GM12878 (cell line): Measurements from ENCODE around the gene SDCCAG8. TPM values are rescaled to one million over a fixed set of nuclear protein-coding genes. Genes with fewer than 3 reads are reported as not detected.

Source experiments
- ATAC-seq: fragments of 200-7000 bp; cut with Tn5 transposase; 3 replicates; pipeline ENCODE4 v1.9.1; 2020; ENCODE audit warnings: mild to moderate bottlenecking, moderate library complexity
- BruUV-seq: library from RNA; stranded (reverse); fragments of 400-500 nt; replicated peaks from 2 replicates; lab custom pipeline; 2021; lab: Mats Ljungman, UMichigan
- CTCF ChIA-PET: fragments of 300-600 bp; sonication (Branson Sonifier 250); formaldehyde crosslinking; extraction: SDS; loops from one replicate; lab custom pipeline; 2021; ENCODE audit warnings: inconsistent platforms; lab: Yijun Ruan, JAX
- POLR2A ChIA-PET: fragments of 350-600 bp; formaldehyde crosslinking; extraction: SDS; loops from one replicate; lab custom pipeline; 2021; ENCODE audit warnings: inconsistent platforms; lab: Charles Lee
- RAD21 ChIA-PET: fragments of 300-600 bp; sonication (Branson Sonifier 250); formaldehyde crosslinking; loops from one replicate; lab custom pipeline; 2023; ENCODE audit warnings: antibody characterized with exemption; ENCODE audit not compliant: unreplicated experiment; lab: Charles Lee
- SMC1A ChIA-PET: fragments of 300-600 bp; sonication (Branson Sonifier 250); formaldehyde crosslinking; loops from one replicate; lab custom pipeline; 2023; ENCODE audit not compliant: unreplicated experiment, uncharacterized antibody; lab: Charles Lee
- DNase-seq: peaks from one replicate; pipeline ENCODE4 v3.0.0-alpha.2; 2011; ENCODE audit warnings: low read depth, low spot score
- FAIRE-seq: peaks from 3 replicates; lab custom pipeline; 2011; peaks lifted over from hg19 to GRCh38; lab: Jason Lieb, UNC
- H2AFZ ChIP-seq: 2 replicates; pipeline ENCODE4 v1.6.0; 2011; ENCODE audit warnings: low read depth, low read length, control low read depth; ENCODE audit not compliant: control insufficient read depth
- H3K27ac ChIP-seq: 2 replicates; pipeline ENCODE4 v1.5.1; 2011; ENCODE audit warnings: control low read depth; ENCODE audit not compliant: control insufficient read depth, insufficient read depth
- H3K27me3 ChIP-seq, 2 experiments: replicated peaks in 1 of 2; 2 replicates each; pipeline versions ENCODE4 v1.6.0 to v1.6.1; 2011; ENCODE audit warnings: low read length in 1 of 2; ENCODE audit not compliant: control insufficient read depth in 2 of 2, insufficient read depth in 2 of 2
- H3K36me3 ChIP-seq, 2 experiments: 2 replicates each; pipeline ENCODE4 v1.5.1; 2011; ENCODE audit warnings: low read length in 1 of 2; ENCODE audit not compliant: control insufficient read depth in 2 of 2, insufficient read depth in 2 of 2
- H3K4me1 ChIP-seq: 2 replicates; pipeline ENCODE4 v1.6.1; 2011; ENCODE audit warnings: mild to moderate bottlenecking, low read length, moderate library complexity, mixed read lengths; ENCODE audit not compliant: control insufficient read depth, insufficient read depth
- H3K4me2 ChIP-seq: 2 replicates; pipeline ENCODE4 v1.6.0; 2011; ENCODE audit warnings: control low read depth; ENCODE audit not compliant: control insufficient read depth, insufficient read depth
- H3K4me3 ChIP-seq: fragments of 200-600 bp; sonication (generic); 2 replicates; pipeline ENCODE4 v1.5.1; 2016
- H3K79me2 ChIP-seq: 2 replicates; pipeline ENCODE4 v1.6.0; 2011; ENCODE audit warnings: low read length; ENCODE audit not compliant: control insufficient read depth, insufficient read depth
- H3K9ac ChIP-seq: 2 replicates; pipeline ENCODE4 v1.8.0; 2011; ENCODE audit warnings: low read length, control low read depth, mixed read lengths; ENCODE audit not compliant: control insufficient read depth, insufficient read depth
- H3K9me3 ChIP-seq: replicated peaks from 3 replicates; pipeline ENCODE4 v1.5.1; 2011; ENCODE audit warnings: mild to moderate bottlenecking, low read length; ENCODE audit not compliant: control insufficient read depth, insufficient read depth
- H4K20me1 ChIP-seq: 2 replicates; pipeline ENCODE4 v1.6.0; 2011; ENCODE audit not compliant: control insufficient read depth, insufficient read depth
- HDAC6 ChIP-seq: fragments of 200-600 bp; sonication (generic); IDR thresholded peaks from one replicate; pipeline ENCODE4 v1.8.0; 2017; ENCODE audit warnings: antibody characterized with exemption; ENCODE audit not compliant: unreplicated experiment
- JUND ChIP-seq: IDR thresholded peaks from 2 replicates; pipeline ENCODE4 v1.6.1; 2012; ENCODE audit warnings: low read depth, mild to moderate bottlenecking, low read length, improper control_type of control experiment, moderate library complexity
- NR2F1 ChIP-seq: fragments of 450-650 bp; conservative IDR thresholded peaks from 2 replicates; pipeline ENCODE4 v1.6.1; 2017; ENCODE audit warnings: mild to moderate bottlenecking
- SIX5 ChIP-seq: IDR thresholded peaks from 2 replicates; pipeline ENCODE4 v1.6.1; 2011; ENCODE audit warnings: mild to moderate bottlenecking, low read depth, low read length, moderate library complexity; ENCODE audit not compliant: severe bottlenecking
- STAT1 ChIP-seq: fragments of 450-650 bp; conservative IDR thresholded peaks from 2 replicates; pipeline ENCODE4 v1.6.1; 2014; ENCODE audit warnings: antibody characterized with exemption, mild to moderate bottlenecking
- SUPT20H ChIP-seq: IDR thresholded peaks from 2 replicates; pipeline ENCODE4 v1.6.1; 2011; ENCODE audit warnings: low read depth, mild to moderate bottlenecking, low read length, moderate library complexity, borderline replicate concordance; ENCODE audit not compliant: control insufficient read depth
- SUZ12 ChIP-seq: fragments of 200-600 bp; sonication (generic); IDR thresholded peaks from one replicate; pipeline ENCODE4 v1.6.1; 2018; ENCODE audit warnings: antibody characterized with exemption, mild to moderate bottlenecking; ENCODE audit not compliant: unreplicated experiment
- TAF1 ChIP-seq: IDR thresholded peaks from 2 replicates; pipeline ENCODE4 v1.6.1; 2011; ENCODE audit warnings: mild to moderate bottlenecking, low read depth, low read length, borderline replicate concordance
- ZSCAN29 ChIP-seq: fragments of 450-650 bp; IDR thresholded peaks from 2 replicates; pipeline ENCODE4 v1.6.1; 2017; ENCODE audit warnings: mild to moderate bottlenecking, moderate library complexity
- ZZZ3 ChIP-seq: IDR thresholded peaks from 2 replicates; pipeline ENCODE4 v1.6.1; 2011; ENCODE audit warnings: low read depth; ENCODE audit not compliant: control insufficient read depth, insufficient read length
- WGBS: methylation state at CpG from one replicate; pipeline ENCODE4 v1.1.6; 2016; ENCODE audit warnings: low lambda C conversion rate; ENCODE audit not compliant: insufficient replicate concordance, insufficient coverage; ENCODE audit errors: missing lambda C conversion rate; 5-methylcytosine and 5-hydroxymethylcytosine counted together
- in situ Hi-C: fragments of 300-500 bp; cut with MboI; formaldehyde crosslinking; loops from 9 replicates; pipeline ENCODE4 v1.14.3; 2018; ENCODE audit warnings: mixed read lengths
- intact Hi-C: fragments of 100-400 bp; cut with micrococcal nuclease; formaldehyde crosslinking; loops from one replicate; pipeline ENCODE4 v1.14.2; 2022; ENCODE audit not compliant: unreplicated experiment
- polyA plus RNA-seq, 11 experiments: library from polyadenylated mRNA; depleted of rRNA in 4 of 11; unstranded in 6 of 11; stranded (reverse) in 5 of 11; fragments of >200 nt; fragmentation: Nextera tagmentation in 4 of 11; fragmentation: Illumina TruSeq in 1 of 11; extraction: Ambion mirVana in 4 of 11; extraction: Trizol in 1 of 11; gene quantifications; 1 replicate in 1 of 11; 2 replicates in 10 of 11; pipeline versions ENCODE4 v1.2.1 to v1.2.3, GENCODE V29; 2011 to 2016; ENCODE audit warnings: inconsistent platforms in 2 of 11, missing spikeins in 2 of 11, low read depth in 1 of 11
- total RNA-seq, 4 experiments: library from RNA; depleted of rRNA in 3 of 4; stranded (reverse); fragments of >200 nt in 3 of 4; fragmentation: Illumina TruSeq in 1 of 4; extraction: Trizol in 1 of 4; gene quantifications; 2 replicates each; pipeline versions ENCODE4 v1.2.1 to v1.2.3, GENCODE V29; 2013 to 2021
- TF ChIP-seq, protein P1 (sequence below): IDR thresholded peaks from 2 replicates; pipeline ENCODE4 v1.6.1; 2012; ENCODE audit warnings: mild to moderate bottlenecking, low read depth, low read length
- TF ChIP-seq, protein P2 (sequence below): fragments of 450-650 bp; IDR thresholded peaks from 2 replicates; pipeline ENCODE4 v1.6.1; 2018; ENCODE audit warnings: mild to moderate bottlenecking, low read depth, moderate library complexity; ENCODE audit not compliant: partially characterized antibody

SDCCAG8 gene
- total and polyA plus RNA-seq, 10 of the 15 experiments (the other 5 are each of a cell fraction or from before 2014, with no cell fraction given), result 15.0 to 25.6 (median 20.6) TPM

DNA sequence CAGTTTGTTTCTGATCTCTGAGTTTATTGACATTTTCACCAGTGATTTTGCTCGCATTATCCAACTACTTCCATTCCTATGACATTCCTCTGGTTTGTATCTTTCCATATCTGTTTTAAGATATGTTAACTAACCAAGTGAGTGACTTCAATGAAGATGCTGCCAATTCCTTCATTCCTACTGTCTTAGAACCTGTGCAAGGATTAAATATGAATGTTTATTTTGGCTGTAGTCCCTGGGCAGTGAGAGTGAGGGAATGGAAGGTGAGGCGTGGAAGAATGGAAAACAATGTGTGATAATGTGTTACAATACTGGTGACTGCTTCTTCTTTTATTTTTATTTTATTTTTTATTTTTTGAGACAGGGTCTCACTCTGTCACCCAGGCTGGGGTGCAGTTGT, 183.0 kb downstream of the SDCCAG8 start:
- DNase-seq (no peak), ATAC-seq (no peak)
- no TSS peak for BruUV-seq
- CTCF ChIA-PET, result no interaction called here
- Histone ChIP-seq H3K9ac (no peak overlapping the region), H3K4me3 (no peak overlapping the region), H4K20me1 (no peaks in the 10 kb centered on the region), H3K27me3 (no peaks in the 10 kb centered on the region), H2AFZ (no peak overlapping the region), H3K9me3 (no peaks in the 10 kb centered on the region)
- RAD21 ChIA-PET, result no interaction called here
- 100% methylated on average over 2 of the region's 2 CpGs for whole genome bisulfite sequencing
- intact Hi-C loops, result no loop called here
- no peak for TF ChIP-seq SUZ12
- TF ChIP-seq, all 136 proteins: peak for 0
- FAIRE-seq, result no peak
- in situ Hi-C loops, result no loop called here
- no peaks in the 10 kb centered on the region for H3K36me3 ChIP-seq
- SMC1A ChIA-PET, result no interaction called here
- H3K79me2 ChIP-seq, result no peaks in the 10 kb centered on the region
- no peaks in the 10 kb centered on the region for H3K4me1 ChIP-seq
- no peak overlapping the region for H3K27ac ChIP-seq
- no peak overlapping the region for H3K4me2 ChIP-seq
- POLR2A ChIA-PET, result no interaction called here

DNA sequence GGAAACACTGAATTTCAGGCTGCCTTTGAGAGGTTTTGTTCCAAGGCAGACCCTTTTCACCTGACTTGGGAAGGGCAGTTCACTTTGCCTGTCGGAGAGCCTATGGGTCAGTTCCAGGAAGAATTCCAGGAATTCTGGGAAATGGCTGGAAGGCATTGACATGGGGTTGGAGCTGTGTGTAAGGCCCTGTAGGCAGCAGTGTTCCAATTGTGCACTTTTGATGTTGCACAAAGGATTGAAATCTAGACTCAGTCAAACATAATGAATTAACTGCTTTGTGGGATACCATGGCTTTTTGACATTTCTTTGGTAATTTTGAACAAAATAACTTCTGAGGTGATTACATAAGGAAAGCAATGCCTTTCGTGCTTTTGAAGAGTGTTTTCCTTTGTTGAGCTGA, 184.6 kb downstream of the SDCCAG8 start:
- Histone ChIP-seq H3K4me2 (no peak overlapping the region), H3K36me3 (no peaks in the 10 kb centered on the region), H3K27ac (no peak overlapping the region), H4K20me1 (no peaks in the 10 kb centered on the region), H3K79me2 (no peaks in the 10 kb centered on the region), H3K4me1 (no peaks in the 10 kb centered on the region), H2AFZ (no peak overlapping the region), H3K9me3 (no peaks in the 10 kb centered on the region), H3K4me3 (no peak overlapping the region), H3K27me3 (no peaks in the 10 kb centered on the region), H3K9ac (no peak overlapping the region)
- ChIA-PET POLR2A (no interaction called here), CTCF (interaction anchor here (0.7 kb wide), 1 partner anchor 178 kb away, joined by 3 read pairs; no protein-coding TSS in a partner anchor), SMC1A (interaction anchor here (1.6 kb wide), 1 partner anchor 19 kb away, joined by 4 read pairs; no protein-coding TSS in a partner anchor), RAD21 (no interaction called here)
- DNase-seq (no peak), FAIRE-seq (no peak), ATAC-seq (no peak)
- no TSS peak for BruUV-seq
- 71% methylated on average over 2 of the region's 2 CpGs for WGBS
- intact Hi-C loops, result no loop called here
- in situ Hi-C loops, result no loop called here
- TF ChIP-seq NR2F1, result no peak
- no peak for TF ChIP-seq STAT1
- TF ChIP-seq HDAC6, result no peak
- TF ChIP-seq, protein P1, sequence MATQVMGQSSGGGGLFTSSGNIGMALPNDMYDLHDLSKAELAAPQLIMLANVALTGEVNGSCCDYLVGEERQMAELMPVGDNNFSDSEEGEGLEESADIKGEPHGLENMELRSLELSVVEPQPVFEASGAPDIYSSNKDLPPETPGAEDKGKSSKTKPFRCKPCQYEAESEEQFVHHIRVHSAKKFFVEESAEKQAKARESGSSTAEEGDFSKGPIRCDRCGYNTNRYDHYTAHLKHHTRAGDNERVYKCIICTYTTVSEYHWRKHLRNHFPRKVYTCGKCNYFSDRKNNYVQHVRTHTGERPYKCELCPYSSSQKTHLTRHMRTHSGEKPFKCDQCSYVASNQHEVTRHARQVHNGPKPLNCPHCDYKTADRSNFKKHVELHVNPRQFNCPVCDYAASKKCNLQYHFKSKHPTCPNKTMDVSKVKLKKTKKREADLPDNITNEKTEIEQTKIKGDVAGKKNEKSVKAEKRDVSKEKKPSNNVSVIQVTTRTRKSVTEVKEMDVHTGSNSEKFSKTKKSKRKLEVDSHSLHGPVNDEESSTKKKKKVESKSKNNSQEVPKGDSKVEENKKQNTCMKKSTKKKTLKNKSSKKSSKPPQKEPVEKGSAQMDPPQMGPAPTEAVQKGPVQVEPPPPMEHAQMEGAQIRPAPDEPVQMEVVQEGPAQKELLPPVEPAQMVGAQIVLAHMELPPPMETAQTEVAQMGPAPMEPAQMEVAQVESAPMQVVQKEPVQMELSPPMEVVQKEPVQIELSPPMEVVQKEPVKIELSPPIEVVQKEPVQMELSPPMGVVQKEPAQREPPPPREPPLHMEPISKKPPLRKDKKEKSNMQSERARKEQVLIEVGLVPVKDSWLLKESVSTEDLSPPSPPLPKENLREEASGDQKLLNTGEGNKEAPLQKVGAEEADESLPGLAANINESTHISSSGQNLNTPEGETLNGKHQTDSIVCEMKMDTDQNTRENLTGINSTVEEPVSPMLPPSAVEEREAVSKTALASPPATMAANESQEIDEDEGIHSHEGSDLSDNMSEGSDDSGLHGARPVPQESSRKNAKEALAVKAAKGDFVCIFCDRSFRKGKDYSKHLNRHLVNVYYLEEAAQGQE, result no peak
- TF ChIP-seq SUPT20H, result no peak
- no peak for TF ChIP-seq TAF1
- TF ChIP-seq JUND, result no peak
- no peak for TF ChIP-seq SIX5
- no peak for TF ChIP-seq ZSCAN29
- TF ChIP-seq, protein P2, sequence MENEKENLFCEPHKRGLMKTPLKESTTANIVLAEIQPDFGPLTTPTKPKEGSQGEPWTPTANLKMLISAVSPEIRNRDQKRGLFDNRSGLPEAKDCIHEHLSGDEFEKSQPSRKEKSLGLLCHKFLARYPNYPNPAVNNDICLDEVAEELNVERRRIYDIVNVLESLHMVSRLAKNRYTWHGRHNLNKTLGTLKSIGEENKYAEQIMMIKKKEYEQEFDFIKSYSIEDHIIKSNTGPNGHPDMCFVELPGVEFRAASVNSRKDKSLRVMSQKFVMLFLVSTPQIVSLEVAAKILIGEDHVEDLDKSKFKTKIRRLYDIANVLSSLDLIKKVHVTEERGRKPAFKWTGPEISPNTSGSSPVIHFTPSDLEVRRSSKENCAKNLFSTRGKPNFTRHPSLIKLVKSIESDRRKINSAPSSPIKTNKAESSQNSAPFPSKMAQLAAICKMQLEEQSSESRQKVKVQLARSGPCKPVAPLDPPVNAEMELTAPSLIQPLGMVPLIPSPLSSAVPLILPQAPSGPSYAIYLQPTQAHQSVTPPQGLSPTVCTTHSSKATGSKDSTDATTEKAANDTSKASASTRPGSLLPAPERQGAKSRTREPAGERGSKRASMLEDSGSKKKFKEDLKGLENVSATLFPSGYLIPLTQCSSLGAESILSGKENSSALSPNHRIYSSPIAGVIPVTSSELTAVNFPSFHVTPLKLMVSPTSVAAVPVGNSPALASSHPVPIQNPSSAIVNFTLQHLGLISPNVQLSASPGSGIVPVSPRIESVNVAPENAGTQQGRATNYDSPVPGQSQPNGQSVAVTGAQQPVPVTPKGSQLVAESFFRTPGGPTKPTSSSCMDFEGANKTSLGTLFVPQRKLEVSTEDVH, result no peak
- TF ChIP-seq ZZZ3, result no peak
